Activated CD8-positive, alpha-beta T cell treated with anti-CD3 and anti-CD28 coated beads for 36 hours (primary cell): ENCODE results near the gene MAP3K8. TPM values are rescaled to one million over a fixed set of nuclear protein-coding genes. Genes with fewer than 3 reads are reported as not detected.

Experiments
- ATAC-seq: fragments of 200-7000 bp; cut with Tn5 transposase; one replicate; pipeline ENCODE4 v1.10.0; 2021; ENCODE audit warnings: mild to moderate bottlenecking, moderate library complexity
- CTCF ChIA-PET: fragments of 350-600 bp; sonication (Branson Sonifier 250); formaldehyde crosslinking; loops from one replicate; lab custom pipeline; 2021; ENCODE audit warnings: antibody characterized with exemption; lab: Charles Lee
- POLR2A ChIA-PET: fragments of 350-600 bp; sonication (Branson Sonifier 250); formaldehyde crosslinking; loops from one replicate; lab custom pipeline; 2021; ENCODE audit warnings: antibody characterized with exemption; lab: Charles Lee
- DNase-seq: peaks from one replicate; pipeline ENCODE4 v3.0.0-alpha.2; 2020
- H3K27ac Mint-ChIP-seq: one replicate; pipeline ENCODE4 v1.8.0; 2021; ENCODE audit warnings: mild to moderate bottlenecking, mixed read lengths
- H3K27me3 Mint-ChIP-seq: one replicate; pipeline ENCODE4 v1.8.0; 2021; ENCODE audit warnings: mixed read lengths
- H3K36me3 Mint-ChIP-seq: one replicate; pipeline ENCODE4 v1.8.0; 2021; ENCODE audit warnings: low read depth, mixed read lengths
- H3K4me1 Mint-ChIP-seq: one replicate; pipeline ENCODE4 v1.8.0; 2021; ENCODE audit warnings: low read depth, mixed read lengths
- H3K4me3 Mint-ChIP-seq: one replicate; pipeline ENCODE4 v1.8.0; 2021; ENCODE audit warnings: mild to moderate bottlenecking, moderate library complexity, mixed read lengths
- H3K9me3 Mint-ChIP-seq: one replicate; pipeline ENCODE4 v1.8.0; 2021; ENCODE audit warnings: mixed read lengths
- CTCF ChIP-seq: fragments of 200-600 bp; IDR thresholded peaks from one replicate; pipeline ENCODE4 v1.8.0; 2022; ENCODE audit warnings: antibody characterized with exemption, mild to moderate bottlenecking
- intact Hi-C: fragments of 100-400 bp; cut with micrococcal nuclease; formaldehyde crosslinking; loops from one replicate; pipeline ENCODE4 v1.10.0; 2022
- total RNA-seq, 2 experiments: library from RNA; stranded (reverse); gene quantifications; one replicate each; pipeline ENCODE4 v1.2.3, GENCODE V29; 2021

Gene MAP3K8
- total RNA-seq, 2 experiments from 2014 or later = 24.0 to 25.7 TPM

GRCh38 chr10:30436671-30437030, 2.7 kb downstream of the MAP3K8 start:
- Mint-ChIP-seq H3K9me3 (no peaks in the 10 kb centered on the region), H3K27ac (peak overlapping the region; percentile 70), H3K4me1 (peaks cover 52% of the 10 kb centered on the region), H3K4me3 (peak overlapping the region; percentile 78), H3K36me3 (peaks cover 37% of the 10 kb centered on the region), H3K27me3 (peaks cover 3% of the 10 kb centered on the region)
- no peak for TF ChIP-seq CTCF
- DNase-seq = no peak
- no peak for ATAC-seq
- POLR2A ChIA-PET = interaction anchor here (1.2 to 3.7 kb wide), 4 partner anchors 10 to 97 kb away, joined by 3 to 21 read pairs (median 6); no protein-coding TSS in a partner anchor
- CTCF ChIA-PET = interaction anchor here (0.7 to 7.3 kb wide), 7 partner anchors 10 to 155 kb away, joined by 3 to 39 read pairs (median 4); no protein-coding TSS in a partner anchor
- intact Hi-C loops = loop anchor here (5.0 kb wide), 2 partner anchors 76 to 96 kb away; no protein-coding TSS in a partner anchor

- peak; percentile 32 for ATAC-seq
Measured at GRCh38 chr10:30437031-30437841, 3.3 kb downstream of the MAP3K8 start.

GRCh38 chr10:30438021-30438850, 4.3 kb downstream of the MAP3K8 start:
- intact Hi-C loops = loop anchor here (5.0 kb wide), 2 partner anchors 74 to 94 kb away; no protein-coding TSS in a partner anchor
- peak overlapping the region; percentile 78 for H3K4me3 Mint-ChIP-seq
- ChIA-PET CTCF (interaction anchor here (0.8 to 7.3 kb wide), 12 partner anchors 9 to 152 kb away, joined by 3 to 39 read pairs (median 4); no protein-coding TSS in a partner anchor), POLR2A (interaction anchor here (0.5 to 3.7 kb wide), 5 partner anchors 9 to 105 kb away, joined by 3 to 21 read pairs (median 4); no protein-coding TSS in a partner anchor)
- ATAC-seq (no peak), DNase-seq (no peak)
- H3K27ac Mint-ChIP-seq = peak overlapping the region; percentile 70
- H3K4me1 Mint-ChIP-seq = peaks cover 45% of the 10 kb centered on the region
- H3K36me3 Mint-ChIP-seq = peaks cover 47% of the 10 kb centered on the region
- no peaks in the 10 kb centered on the region for H3K27me3 Mint-ChIP-seq
- TF ChIP-seq CTCF = no peak
- H3K9me3 Mint-ChIP-seq = no peaks in the 10 kb centered on the region

More at GRCh38 chr10:30437031-30437841, 3.3 kb downstream of the MAP3K8 start:
- peak overlapping the region; percentile 78 for H3K4me3 Mint-ChIP-seq
- no peak for TF ChIP-seq CTCF
- no peaks in the 10 kb centered on the region for H3K9me3 Mint-ChIP-seq
- peaks cover 52% of the 10 kb centered on the region for H3K4me1 Mint-ChIP-seq
- ChIA-PET POLR2A (interaction anchor here (0.5 to 3.7 kb wide), 6 partner anchors 10 to 106 kb away, joined by 3 to 21 read pairs (median 4); no protein-coding TSS in a partner anchor), CTCF (interaction anchor here (0.7 to 7.3 kb wide), 12 partner anchors 10 to 154 kb away, joined by 3 to 39 read pairs (median 4); no protein-coding TSS in a partner anchor)
- peak; percentile 60 for DNase-seq
- intact Hi-C loops = loop anchor here (5.0 kb wide), 2 partner anchors 75 to 95 kb away; no protein-coding TSS in a partner anchor
- H3K27ac Mint-ChIP-seq = peak overlapping the region; percentile 70
- peaks cover 42% of the 10 kb centered on the region for H3K36me3 Mint-ChIP-seq
- peaks cover 3% of the 10 kb centered on the region for H3K27me3 Mint-ChIP-seq

- POLR2A ChIA-PET = interaction anchor here (0.9 kb wide), 1 partner anchor 28 kb away, joined by 3 read pairs; no protein-coding TSS in a partner anchor
- no peak for TF ChIP-seq CTCF
- ATAC-seq (no peak), DNase-seq (no peak)
- Mint-ChIP-seq H3K36me3 (peaks cover 51% of the 10 kb centered on the region), H3K4me3 (no peak overlapping the region), H3K27ac (no peak overlapping the region), H3K4me1 (peaks cover 42% of the 10 kb centered on the region), H3K27me3 (no peaks in the 10 kb centered on the region), H3K9me3 (no peaks in the 10 kb centered on the region)
- CTCF ChIA-PET = no interaction called here
- intact Hi-C loops = loop anchor here (5.0 kb wide), 2 partner anchors 72 to 92 kb away; no protein-coding TSS in a partner anchor
Measured at GRCh38 chr10:30439931-30440330, 5.9 kb downstream of the MAP3K8 start.
